BJ (cell line): Measurements from ENCODE around the gene TLR3. TPM values are rescaled to one million over a fixed set of nuclear protein-coding genes. Genes with fewer than 3 reads are reported as not detected.

Experiments used
- CTCF ChIA-PET: fragments of 350-600 bp; formaldehyde crosslinking; extraction: SDS; loops from one replicate; lab custom pipeline; 2021; ENCODE audit warnings: antibody characterized with exemption, inconsistent platforms; lab: Yijun Ruan, JAX
- POLR2A ChIA-PET: fragments of 300-600 bp; sonication (Branson Sonifier 250); formaldehyde crosslinking; extraction: SDS; loops from one replicate; lab custom pipeline; 2021; ENCODE audit warnings: antibody characterized with exemption; lab: Charles Lee
- DNase-seq: peaks from one replicate; pipeline ENCODE4 v3.0.0-alpha.2; 2011; ENCODE audit warnings: low read depth
- H3K27me3 ChIP-seq: 2 replicates; pipeline ENCODE4 v1.6.0; 2011; ENCODE audit warnings: low read length; ENCODE audit not compliant: control insufficient read depth, insufficient read depth
- H3K36me3 ChIP-seq: 2 replicates; pipeline ENCODE4 v1.5.1; 2011; ENCODE audit warnings: low read length; ENCODE audit not compliant: control insufficient read depth, insufficient read depth
- H3K4me3 ChIP-seq: 2 replicates; pipeline ENCODE4 v1.5.1; 2011; ENCODE audit warnings: low read depth, mild to moderate bottlenecking, control low read depth, low read length
- CTCF ChIP-seq: IDR thresholded peaks from 2 replicates; pipeline ENCODE4 v1.5.1; 2011; ENCODE audit warnings: low read depth, mild to moderate bottlenecking, control low read depth, inconsistent platforms, low read length, moderate library complexity; ENCODE audit not compliant: insufficient read depth
- polyA minus RNA-seq: library from RNA; depleted of rRNA, polyadenylated mRNA; stranded (reverse); fragments of >200 nt; gene quantifications from 2 replicates; pipeline ENCODE4 v1.2.3, GENCODE V29; 2011; rRNA and poly(A)+ RNA removed
- polyA plus RNA-seq: library from polyadenylated mRNA; depleted of rRNA; stranded (reverse); fragments of >200 nt; gene quantifications from 2 replicates; pipeline ENCODE4 v1.2.3, GENCODE V29; 2011; rRNA removed

TLR3 gene
- polyA plus RNA-seq, result 0.44 and 0.98 TPM in 2 replicates
- polyA minus RNA-seq, result 0.33 and 0.77 TPM in 2 replicates

- ChIA-PET CTCF (interaction anchor here (0.7 to 1.6 kb wide), 7 partner anchors 10 to 1029 kb away, joined by 3 to 10 read pairs (median 3); no protein-coding TSS in a partner anchor), POLR2A (interaction anchor here (0.6 kb wide), 1 partner anchor 664 kb away, joined by 3 read pairs; no protein-coding TSS in a partner anchor)
- Histone ChIP-seq H3K36me3 (no peaks in the 10 kb centered on the region), H3K4me3 (peak within 1 kb of the TSS; percentile 37), H3K27me3 (no peaks in the 10 kb centered on the region)
- no peak for DNase-seq
- no peak for TF ChIP-seq CTCF
Measured at GRCh38 chr4:186068581-186069348, at the start of gene TLR3. TLR3 (plus strand) TSS chr4:186069156; CDS start chr4:186076620, 7,464 bp downstream.

GRCh38 chr4:186019269-186019668, 49.7 kb upstream of the TLR3 start:
- CTCF ChIA-PET, result interaction anchor here (0.8 to 4.5 kb wide), 6 partner anchors 9 to 421 kb away, joined by 3 to 88 read pairs (median 6); no protein-coding TSS in a partner anchor
- TF ChIP-seq CTCF, result no peak

GRCh38 chr4:186020106-186020792, 48.7 kb upstream of the TLR3 start:
- no peak for DNase-seq
- no peaks in the 10 kb centered on the region for H3K27me3 ChIP-seq
- TF ChIP-seq CTCF, result no peak
- no peaks in the 10 kb centered on the region for H3K36me3 ChIP-seq
- H3K4me3 ChIP-seq, result no peak overlapping the region
- ChIA-PET CTCF (interaction anchor here (0.9 to 4.5 kb wide), 5 partner anchors 10 to 379 kb away, joined by 3 to 88 read pairs (median 12); no protein-coding TSS in a partner anchor), POLR2A (no interaction called here)

More at GRCh38 chr4:186019269-186019668, 49.7 kb upstream of the TLR3 start:
- no peak for DNase-seq
- POLR2A ChIA-PET, result no interaction called here
- Histone ChIP-seq H3K4me3 (no peak overlapping the region), H3K36me3 (no peaks in the 10 kb centered on the region), H3K27me3 (no peaks in the 10 kb centered on the region)

GRCh38 chr4:186020793-186021407, 48.1 kb upstream of the TLR3 start:
- DNase-seq, result no peak
- Histone ChIP-seq H3K36me3 (no peaks in the 10 kb centered on the region), H3K27me3 (no peaks in the 10 kb centered on the region), H3K4me3 (no peak overlapping the region)
- ChIA-PET CTCF (interaction anchor here (0.7 to 4.5 kb wide), 21 partner anchors 8 to 423 kb away, joined by 3 to 88 read pairs (median 5); partner anchors contain the start of gene TLR3), POLR2A (no interaction called here)
- no peak for TF ChIP-seq CTCF
